Endothelial cell (in vitro differentiated cells): Measurements from ENCODE around the gene CRLF1. TPM values are rescaled to one million over a fixed set of nuclear protein-coding genes. Genes with fewer than 3 reads are reported as not detected.

ENCODE experiments used
- DNase-seq: peaks from one replicate; pipeline ENCODE4 v3.0.0; 2021; ENCODE audit warnings: low spot score
- H3K27ac Mint-ChIP-seq: one replicate; pipeline ENCODE4 v1.8.0; 2021; ENCODE audit warnings: mixed read lengths, inconsistent platforms; ENCODE audit not compliant: unreplicated experiment
- H3K27me3 Mint-ChIP-seq: one replicate; pipeline ENCODE4 v1.8.0; 2021; ENCODE audit warnings: mild to moderate bottlenecking, moderate library complexity, mixed read lengths, inconsistent platforms; ENCODE audit not compliant: unreplicated experiment
- H3K36me3 Mint-ChIP-seq: one replicate; pipeline ENCODE4 v1.8.0; 2021; ENCODE audit warnings: mild to moderate bottlenecking, low read depth, mixed read lengths, inconsistent platforms; ENCODE audit not compliant: unreplicated experiment
- H3K4me1 Mint-ChIP-seq: one replicate; pipeline ENCODE4 v1.8.0; 2021; ENCODE audit warnings: mild to moderate bottlenecking, mixed read lengths, inconsistent platforms; ENCODE audit not compliant: unreplicated experiment
- H3K4me3 Mint-ChIP-seq: one replicate; pipeline ENCODE4 v1.8.0; 2021; ENCODE audit warnings: mild to moderate bottlenecking, mixed read lengths, inconsistent platforms; ENCODE audit not compliant: unreplicated experiment
- H3K9me3 Mint-ChIP-seq: one replicate; pipeline ENCODE4 v1.8.0; 2021; ENCODE audit warnings: mixed read lengths, inconsistent platforms; ENCODE audit not compliant: unreplicated experiment
- total RNA-seq: library from RNA; stranded (reverse); fragmentation: NEBNext Ultra II Directional; extraction: Animal tissue kit (Norgen Biotek cat#: 25700); gene quantifications from one replicate; pipeline ENCODE4 v1.2.1, GENCODE V29; 2021; ENCODE audit not compliant: unreplicated experiment
- TF ChIP-seq, protein P1 (sequence below): fragments of 200-600 bp; sonication (generic); IDR thresholded peaks from one replicate; pipeline ENCODE4 v1.5.0; 2021; ENCODE audit warnings: antibody characterized with exemption; ENCODE audit not compliant: unreplicated experiment

CRLF1 gene
- total RNA-seq, 1 donor from 2014 or later = 0.74 TPM

DNA sequence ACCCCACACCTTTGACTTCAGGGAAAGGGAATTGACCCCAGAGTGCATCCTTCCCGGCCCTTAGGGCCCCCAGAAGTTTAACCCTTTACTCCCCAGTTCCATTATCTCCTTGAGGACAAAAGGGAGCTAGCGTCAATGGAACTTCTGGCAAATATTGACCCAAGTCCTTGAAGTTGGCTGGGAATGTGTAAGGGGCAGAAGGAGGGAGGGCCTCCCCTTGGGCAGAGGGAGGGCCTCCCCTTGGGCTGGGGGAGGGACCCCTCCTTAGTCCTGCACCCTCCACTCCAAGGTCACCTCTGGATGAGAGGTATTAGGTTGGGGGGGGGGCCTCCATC lies 3.1 kb upstream of the CRLF1 start:
- peak overlapping the region; percentile 42 for H3K27ac Mint-ChIP-seq
- TF ChIP-seq, protein P1, sequence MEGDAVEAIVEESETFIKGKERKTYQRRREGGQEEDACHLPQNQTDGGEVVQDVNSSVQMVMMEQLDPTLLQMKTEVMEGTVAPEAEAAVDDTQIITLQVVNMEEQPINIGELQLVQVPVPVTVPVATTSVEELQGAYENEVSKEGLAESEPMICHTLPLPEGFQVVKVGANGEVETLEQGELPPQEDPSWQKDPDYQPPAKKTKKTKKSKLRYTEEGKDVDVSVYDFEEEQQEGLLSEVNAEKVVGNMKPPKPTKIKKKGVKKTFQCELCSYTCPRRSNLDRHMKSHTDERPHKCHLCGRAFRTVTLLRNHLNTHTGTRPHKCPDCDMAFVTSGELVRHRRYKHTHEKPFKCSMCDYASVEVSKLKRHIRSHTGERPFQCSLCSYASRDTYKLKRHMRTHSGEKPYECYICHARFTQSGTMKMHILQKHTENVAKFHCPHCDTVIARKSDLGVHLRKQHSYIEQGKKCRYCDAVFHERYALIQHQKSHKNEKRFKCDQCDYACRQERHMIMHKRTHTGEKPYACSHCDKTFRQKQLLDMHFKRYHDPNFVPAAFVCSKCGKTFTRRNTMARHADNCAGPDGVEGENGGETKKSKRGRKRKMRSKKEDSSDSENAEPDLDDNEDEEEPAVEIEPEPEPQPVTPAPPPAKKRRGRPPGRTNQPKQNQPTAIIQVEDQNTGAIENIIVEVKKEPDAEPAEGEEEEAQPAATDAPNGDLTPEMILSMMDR = no peak
- peaks cover 7% of the 10 kb centered on the region for H3K36me3 Mint-ChIP-seq
- DNase-seq = no peak
- no peaks in the 10 kb centered on the region for H3K9me3 Mint-ChIP-seq
- peaks cover 30% of the 10 kb centered on the region for H3K27me3 Mint-ChIP-seq
- no peak overlapping the region for H3K4me3 Mint-ChIP-seq
- H3K4me1 Mint-ChIP-seq = peaks cover 12% of the 10 kb centered on the region

DNA sequence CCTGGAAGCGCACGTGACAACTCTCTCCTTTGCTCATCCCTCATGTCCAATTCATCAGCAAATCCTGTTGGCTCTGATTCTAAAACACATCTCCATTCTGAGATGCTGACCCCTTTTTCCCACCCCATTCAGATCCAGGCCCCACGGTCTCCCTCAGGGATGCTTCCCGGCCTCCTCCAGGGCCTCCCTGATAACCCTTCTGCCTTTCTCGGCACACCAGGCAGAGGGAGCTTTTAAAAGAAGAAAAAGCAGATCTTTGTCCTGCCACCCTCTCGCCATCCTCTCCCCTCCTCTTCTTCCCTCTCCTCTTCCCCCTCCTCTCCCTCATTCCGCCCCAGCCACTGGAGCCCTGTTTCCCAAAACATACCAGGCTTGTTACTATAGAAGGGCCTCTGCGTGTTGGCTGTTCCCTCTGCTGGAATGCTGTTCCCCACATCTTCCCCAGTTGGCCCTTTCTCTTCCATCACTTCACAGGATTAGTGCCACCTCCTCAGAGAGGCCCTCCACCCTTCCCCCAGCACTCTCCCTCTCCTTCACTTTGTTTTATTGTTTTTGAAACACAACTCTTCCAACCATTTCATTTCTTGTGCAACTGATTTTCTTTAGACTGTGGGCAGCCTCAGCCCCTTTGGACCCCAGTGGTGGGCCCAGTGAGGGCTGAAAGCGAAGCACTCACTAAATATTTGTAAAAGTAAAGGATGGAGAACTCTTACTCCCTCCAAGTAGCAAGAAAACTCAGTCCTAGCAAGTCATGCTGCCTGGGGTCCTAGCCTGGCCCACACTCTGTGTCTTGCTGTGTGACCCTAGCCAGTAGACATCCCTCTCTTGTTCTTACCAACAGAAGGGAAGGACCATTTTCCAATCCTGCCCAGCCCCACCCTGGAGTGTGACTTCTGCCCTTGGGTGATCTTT lies 2.5 kb upstream of the CRLF1 start:
- Mint-ChIP-seq H3K36me3 (peaks cover 7% of the 10 kb centered on the region), H3K4me3 (peak overlapping the region; percentile 77), H3K27me3 (peaks cover 27% of the 10 kb centered on the region), H3K4me1 (peaks cover 10% of the 10 kb centered on the region), H3K27ac (peak overlapping the region; percentile 42), H3K9me3 (no peaks in the 10 kb centered on the region)
- TF ChIP-seq, protein P1 = no peak
- no peak for DNase-seq

DNA sequence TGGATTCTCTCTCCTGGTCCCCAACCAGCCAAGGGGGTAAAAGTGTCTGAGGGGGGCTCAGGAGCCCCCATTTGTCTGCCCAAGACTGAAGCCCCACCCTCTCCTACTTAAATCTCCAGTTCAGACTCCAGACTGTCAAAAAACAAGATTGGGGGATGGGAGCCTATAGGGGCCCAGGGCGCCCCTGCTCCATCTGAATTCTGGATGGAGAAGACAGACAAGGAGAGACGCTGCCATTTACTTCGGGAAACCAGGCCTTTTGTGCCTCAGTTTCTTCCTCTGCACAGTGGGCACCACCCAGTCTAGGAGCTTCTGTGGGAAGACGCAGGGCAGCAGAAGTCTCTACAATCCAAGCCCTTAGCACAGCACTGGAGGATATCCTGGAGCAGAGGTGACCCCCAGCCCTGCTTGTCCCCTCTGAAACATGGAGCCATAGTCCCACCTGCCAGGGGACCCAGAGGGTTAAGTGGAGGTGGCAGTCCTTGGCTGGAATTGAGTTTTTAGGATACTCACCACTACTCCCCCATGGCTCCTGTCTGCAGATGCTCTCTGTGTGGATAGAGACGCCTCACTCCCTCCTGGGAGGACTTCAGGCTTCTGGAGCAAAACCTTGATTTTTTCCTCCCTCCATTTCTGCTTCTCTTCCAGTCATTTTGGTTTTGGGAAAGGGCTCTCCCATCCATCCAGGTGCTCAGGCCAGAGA lies 1.7 kb upstream of the CRLF1 start:
- Mint-ChIP-seq H3K9me3 (no peaks in the 10 kb centered on the region), H3K27ac (no peak overlapping the region), H3K27me3 (peaks cover 26% of the 10 kb centered on the region), H3K4me1 (peaks cover 10% of the 10 kb centered on the region), H3K36me3 (peaks cover 7% of the 10 kb centered on the region), H3K4me3 (peak overlapping the region; percentile 77)
- no peak for DNase-seq
- TF ChIP-seq, protein P1 = no peak

DNA sequence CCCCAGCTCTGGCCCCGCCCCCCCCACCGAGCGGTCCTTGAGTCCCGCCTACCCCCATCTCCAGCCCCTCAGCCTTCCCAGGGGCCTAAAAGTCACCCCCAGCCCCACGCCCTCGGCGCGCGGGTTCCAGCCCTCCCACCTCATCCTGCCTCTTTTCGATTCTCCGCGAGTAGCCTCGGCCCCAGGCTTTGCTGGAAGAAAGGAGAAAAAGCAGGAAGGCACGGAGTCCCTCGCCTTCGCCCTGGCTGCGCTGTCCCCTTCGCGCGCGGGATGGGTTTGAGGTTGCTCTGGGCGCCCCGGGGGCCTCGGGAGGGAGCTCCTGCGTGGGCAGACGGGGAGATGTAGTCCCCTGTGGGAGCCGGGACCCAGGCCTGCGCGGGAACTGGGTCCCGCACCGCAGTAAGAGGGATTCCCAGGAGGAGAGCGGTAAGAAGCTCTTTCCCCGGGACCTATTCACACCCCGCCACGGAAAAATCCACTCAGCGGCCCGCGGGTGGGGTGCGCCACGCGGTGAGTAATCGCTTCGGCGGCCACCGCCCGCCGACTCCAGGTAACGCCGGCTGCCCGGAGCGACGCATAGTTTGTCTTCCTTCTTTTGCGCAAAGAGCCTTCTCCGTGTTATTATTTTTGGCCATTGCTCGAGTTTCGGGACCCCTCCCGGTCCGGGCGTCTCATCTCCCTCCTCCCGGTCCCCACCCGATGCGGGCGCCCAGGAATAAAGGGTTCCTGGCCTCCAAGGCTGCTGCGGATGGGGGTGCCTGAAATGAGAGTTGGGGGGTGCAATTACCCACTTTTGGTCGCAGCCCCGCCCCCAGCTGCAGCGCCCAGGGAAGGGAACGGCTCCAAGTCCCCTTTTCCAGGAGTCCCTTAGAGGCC lies 865 bp upstream of the CRLF1 start:
- Mint-ChIP-seq H3K27me3 (peaks cover 32% of the 10 kb centered on the region), H3K9me3 (no peaks in the 10 kb centered on the region), H3K4me3 (no peak overlapping the region), H3K36me3 (peaks cover 7% of the 10 kb centered on the region), H3K27ac (no peak overlapping the region), H3K4me1 (peaks cover 12% of the 10 kb centered on the region)
- no peak for DNase-seq
- TF ChIP-seq, protein P1 = no peak
